Measurements from ENCODE around the gene PDE8B.

Gene PDE8B, protein sequence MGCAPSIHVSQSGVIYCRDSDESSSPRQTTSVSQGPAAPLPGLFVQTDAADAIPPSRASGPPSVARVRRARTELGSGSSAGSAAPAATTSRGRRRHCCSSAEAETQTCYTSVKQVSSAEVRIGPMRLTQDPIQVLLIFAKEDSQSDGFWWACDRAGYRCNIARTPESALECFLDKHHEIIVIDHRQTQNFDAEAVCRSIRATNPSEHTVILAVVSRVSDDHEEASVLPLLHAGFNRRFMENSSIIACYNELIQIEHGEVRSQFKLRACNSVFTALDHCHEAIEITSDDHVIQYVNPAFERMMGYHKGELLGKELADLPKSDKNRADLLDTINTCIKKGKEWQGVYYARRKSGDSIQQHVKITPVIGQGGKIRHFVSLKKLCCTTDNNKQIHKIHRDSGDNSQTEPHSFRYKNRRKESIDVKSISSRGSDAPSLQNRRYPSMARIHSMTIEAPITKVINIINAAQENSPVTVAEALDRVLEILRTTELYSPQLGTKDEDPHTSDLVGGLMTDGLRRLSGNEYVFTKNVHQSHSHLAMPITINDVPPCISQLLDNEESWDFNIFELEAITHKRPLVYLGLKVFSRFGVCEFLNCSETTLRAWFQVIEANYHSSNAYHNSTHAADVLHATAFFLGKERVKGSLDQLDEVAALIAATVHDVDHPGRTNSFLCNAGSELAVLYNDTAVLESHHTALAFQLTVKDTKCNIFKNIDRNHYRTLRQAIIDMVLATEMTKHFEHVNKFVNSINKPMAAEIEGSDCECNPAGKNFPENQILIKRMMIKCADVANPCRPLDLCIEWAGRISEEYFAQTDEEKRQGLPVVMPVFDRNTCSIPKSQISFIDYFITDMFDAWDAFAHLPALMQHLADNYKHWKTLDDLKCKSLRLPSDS

GRCh38 chr5:77210091-77210963 is at the start of gene PDE8B:
Gene PDE8B (plus strand): TSS chr5:77210680. CDS start chr5:77210926, 246 bp downstream.
- H3K36me3 Mint-ChIP-seq (ENCODE audit: low read depth) = no peaks in the 10 kb centered on the region
- peak within 1 kb of the TSS; percentile 75 for H3K4me3 Mint-ChIP-seq
- peaks cover 59% of the 10 kb centered on the region for H3K27me3 Mint-ChIP-seq
- H3K9me3 Mint-ChIP-seq = no peaks in the 10 kb centered on the region
- no peak within 1 kb of the TSS for H3K27ac Mint-ChIP-seq
- H3K4me1 Mint-ChIP-seq = peaks cover 11% of the 10 kb centered on the region
- ATAC-seq (peak; percentile 45), DNase-seq (peak; percentile 4)

- DNase-seq = no peak
Observed at GRCh38 chr5:77163453-77163852, 47.0 kb upstream of the PDE8B start.

DNA sequence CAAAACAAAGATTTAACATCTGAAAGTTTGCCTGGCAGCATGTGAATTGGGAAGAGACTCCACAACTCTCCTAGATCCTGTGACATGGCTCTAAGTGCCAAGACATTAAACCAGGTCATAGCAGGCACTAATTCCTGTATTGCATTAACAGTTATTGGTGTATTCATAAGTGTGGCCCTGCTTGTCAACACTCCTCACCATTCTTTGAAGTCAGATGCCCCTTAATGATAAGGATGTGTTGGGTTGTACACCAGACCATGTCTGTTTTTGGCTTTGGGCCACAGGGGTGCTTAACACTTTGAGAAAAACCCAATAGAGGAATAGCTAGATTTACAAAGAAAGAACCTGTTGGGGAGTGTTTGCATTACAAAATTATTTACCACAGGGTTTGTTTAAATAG is 43.4 kb upstream of the PDE8B start:
- H3K27ac Mint-ChIP-seq = no peak overlapping the region
- peaks cover 8% of the 10 kb centered on the region for H3K27me3 Mint-ChIP-seq
- no peak for ATAC-seq
- H3K9me3 Mint-ChIP-seq = no peaks in the 10 kb centered on the region
- no peak for DNase-seq
- no peaks in the 10 kb centered on the region for H3K36me3 Mint-ChIP-seq (ENCODE audit: low read depth)
- H3K4me3 Mint-ChIP-seq = no peak overlapping the region
- no peaks in the 10 kb centered on the region for H3K4me1 Mint-ChIP-seq

More at GRCh38 chr5:77163453-77163852, 47.0 kb upstream of the PDE8B start:
- ATAC-seq = no peak
- peaks cover 2% of the 10 kb centered on the region for H3K27me3 Mint-ChIP-seq
- no peak overlapping the region for H3K27ac Mint-ChIP-seq
- no peaks in the 10 kb centered on the region for H3K4me1 Mint-ChIP-seq
- H3K4me3 Mint-ChIP-seq = no peak overlapping the region
- no peaks in the 10 kb centered on the region for H3K36me3 Mint-ChIP-seq (ENCODE audit: low read depth)
- H3K9me3 Mint-ChIP-seq = peaks cover 7% of the 10 kb centered on the region

GRCh38 chr5:77167695-77168121 is 42.8 kb upstream of the PDE8B start:
- Mint-ChIP-seq H3K9me3 (no peaks in the 10 kb centered on the region), H3K4me3 (no peak overlapping the region), H3K27ac (no peak overlapping the region), H3K27me3 (peaks cover 8% of the 10 kb centered on the region), H3K36me3 (ENCODE audit: low read depth) (no peaks in the 10 kb centered on the region), H3K4me1 (no peaks in the 10 kb centered on the region)
- ATAC-seq = no peak
- DNase-seq = no peak

- H3K4me1 Mint-ChIP-seq = no peaks in the 10 kb centered on the region
- no peaks in the 10 kb centered on the region for H3K36me3 Mint-ChIP-seq (ENCODE audit: low read depth)
- no peak overlapping the region for H3K4me3 Mint-ChIP-seq
- H3K27ac Mint-ChIP-seq = no peak overlapping the region
- H3K27me3 Mint-ChIP-seq = peaks cover 8% of the 10 kb centered on the region
- DNase-seq = no peak
- ATAC-seq = no peak
- H3K9me3 Mint-ChIP-seq = no peaks in the 10 kb centered on the region
Observed at GRCh38 chr5:77168161-77168878, 42.2 kb upstream of the PDE8B start.

DNA sequence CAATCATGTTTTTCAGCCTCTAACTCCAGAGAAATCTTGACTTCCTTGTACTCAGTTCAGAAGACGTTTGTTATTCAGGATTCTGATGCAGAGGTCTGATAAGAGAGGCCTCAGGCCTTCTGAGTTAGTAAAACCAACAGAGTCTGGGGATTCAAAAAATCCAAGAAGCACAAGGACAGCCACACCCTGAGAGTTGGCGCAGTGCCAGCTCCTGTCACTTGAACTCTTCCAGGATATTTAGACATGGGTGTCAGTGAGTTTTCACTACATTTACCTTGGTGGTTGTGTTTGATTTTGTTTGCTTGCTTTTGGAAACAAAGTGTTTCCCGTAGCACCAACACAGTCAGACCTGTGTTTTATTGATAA is 41.6 kb upstream of the PDE8B start:
- no peaks in the 10 kb centered on the region for H3K36me3 Mint-ChIP-seq (ENCODE audit: low read depth)
- DNase-seq = no peak
- no peak for ATAC-seq
- H3K27me3 Mint-ChIP-seq = peaks cover 8% of the 10 kb centered on the region
- no peaks in the 10 kb centered on the region for H3K9me3 Mint-ChIP-seq
- no peak overlapping the region for H3K27ac Mint-ChIP-seq
- no peaks in the 10 kb centered on the region for H3K4me1 Mint-ChIP-seq
- no peak overlapping the region for H3K4me3 Mint-ChIP-seq

DNA sequence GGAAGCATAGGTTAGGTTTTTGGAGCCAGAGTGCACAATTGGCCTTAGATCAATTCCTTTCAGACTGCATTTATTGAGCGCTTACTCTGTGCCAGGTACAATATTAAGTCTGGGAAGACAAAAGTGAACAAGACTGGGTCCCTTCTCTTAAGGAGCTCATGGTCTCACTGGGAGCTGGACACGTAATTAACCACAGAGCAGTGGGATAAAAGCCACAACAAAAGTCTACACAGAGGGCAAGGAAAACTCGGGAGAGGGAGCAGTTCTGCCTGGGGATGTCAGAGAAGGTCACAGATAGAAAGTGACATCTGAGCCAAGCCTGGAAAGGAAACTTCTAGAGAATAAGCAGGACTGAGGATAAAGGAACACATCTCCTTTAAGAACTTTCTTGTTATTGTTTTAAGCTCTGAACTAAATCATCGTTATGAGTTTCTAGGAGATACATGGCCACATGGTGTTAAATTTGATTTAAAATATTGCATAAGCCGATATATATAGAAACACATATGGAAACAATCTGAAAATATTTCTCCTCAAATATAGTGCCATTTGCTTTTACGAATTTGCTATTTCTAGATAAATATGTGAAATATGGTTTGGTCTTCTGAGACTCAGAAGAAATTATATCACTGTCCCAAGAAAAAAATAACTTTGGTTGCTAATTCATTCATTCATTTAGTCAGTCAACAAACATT is 40.1 kb upstream of the PDE8B start:
- no peak for DNase-seq
- no peaks in the 10 kb centered on the region for H3K4me1 Mint-ChIP-seq
- peaks cover 8% of the 10 kb centered on the region for H3K27me3 Mint-ChIP-seq
- no peak overlapping the region for H3K4me3 Mint-ChIP-seq
- H3K9me3 Mint-ChIP-seq = no peaks in the 10 kb centered on the region
- H3K27ac Mint-ChIP-seq = no peak overlapping the region
- H3K36me3 Mint-ChIP-seq (ENCODE audit: low read depth) = no peaks in the 10 kb centered on the region
- no peak for ATAC-seq

DNA sequence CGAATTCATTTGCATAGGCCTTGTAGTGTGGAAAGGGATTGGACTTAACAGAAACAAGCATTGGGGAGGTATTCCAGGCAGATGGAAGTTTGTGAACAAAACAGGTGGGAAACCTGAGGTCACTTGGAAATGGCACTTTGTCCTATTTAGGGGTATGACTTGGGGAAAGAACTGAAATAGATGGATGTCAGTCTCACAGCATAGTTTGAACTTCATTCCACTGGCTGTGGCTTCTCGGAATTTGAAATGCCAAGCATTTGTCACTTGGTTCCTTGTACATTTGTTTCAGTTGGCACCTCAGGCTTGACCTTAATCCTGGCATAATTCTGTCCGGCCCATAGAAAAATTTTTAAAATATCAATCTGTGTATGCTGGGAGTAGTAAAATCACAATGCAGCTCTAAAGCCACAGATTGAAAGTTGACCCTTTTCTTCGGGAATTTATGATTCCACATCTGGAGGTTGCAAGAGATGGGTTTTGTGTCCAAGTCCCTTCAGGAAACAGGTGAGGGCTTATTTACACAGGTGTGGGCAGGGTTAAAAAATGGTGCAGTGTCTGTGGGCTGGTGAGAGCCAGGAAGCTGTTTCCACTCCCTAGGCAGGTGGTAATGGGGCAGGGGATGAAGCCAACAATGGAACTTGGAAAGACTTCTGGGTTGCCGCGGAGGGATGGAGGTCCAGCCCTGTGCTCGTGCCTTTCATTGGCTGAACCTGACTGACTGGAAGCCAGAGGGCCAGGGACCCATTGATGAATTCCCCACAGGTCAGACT is 39.2 kb upstream of the PDE8B start:
- DNase-seq = no peak
- H3K36me3 Mint-ChIP-seq (ENCODE audit: low read depth) = no peaks in the 10 kb centered on the region
- no peaks in the 10 kb centered on the region for H3K4me1 Mint-ChIP-seq
- H3K9me3 Mint-ChIP-seq = no peaks in the 10 kb centered on the region
- no peak overlapping the region for H3K27ac Mint-ChIP-seq
- no peak for ATAC-seq
- peaks cover 8% of the 10 kb centered on the region for H3K27me3 Mint-ChIP-seq
- no peak overlapping the region for H3K4me3 Mint-ChIP-seq

DNA sequence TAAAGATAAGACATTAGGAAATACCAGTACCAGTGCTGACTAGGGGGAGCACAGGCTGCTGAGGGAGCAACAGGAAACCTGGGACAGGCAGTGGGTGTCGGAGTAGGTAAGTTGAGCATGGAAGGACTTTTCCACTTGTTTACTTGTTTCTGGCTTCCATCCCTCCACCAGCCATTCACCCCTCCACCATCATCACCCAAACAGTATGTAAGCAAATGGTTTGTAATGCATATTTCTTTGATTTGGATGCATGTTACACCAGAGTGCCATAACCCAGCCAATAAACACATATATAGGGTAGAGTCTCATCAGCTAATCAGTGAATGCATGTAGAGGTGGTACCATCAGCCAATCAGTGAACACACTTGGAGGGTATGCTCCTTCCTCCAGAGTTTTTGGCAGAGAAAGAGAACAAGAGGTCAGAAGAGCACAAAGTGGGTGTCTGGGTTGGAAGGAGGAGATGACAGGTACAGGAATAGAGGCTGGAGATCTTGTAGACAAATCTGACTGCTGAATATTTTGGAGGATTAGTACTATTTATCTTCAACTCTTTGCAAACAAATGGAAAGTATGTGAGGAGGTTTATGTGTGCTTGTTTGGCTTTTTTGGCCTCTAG is 37.7 kb upstream of the PDE8B start:
- DNase-seq (no peak), ATAC-seq (no peak)
- Mint-ChIP-seq H3K9me3 (no peaks in the 10 kb centered on the region), H3K4me3 (no peak overlapping the region), H3K27me3 (peaks cover 9% of the 10 kb centered on the region), H3K36me3 (ENCODE audit: low read depth) (no peaks in the 10 kb centered on the region), H3K4me1 (no peaks in the 10 kb centered on the region), H3K27ac (no peak overlapping the region)

DNA sequence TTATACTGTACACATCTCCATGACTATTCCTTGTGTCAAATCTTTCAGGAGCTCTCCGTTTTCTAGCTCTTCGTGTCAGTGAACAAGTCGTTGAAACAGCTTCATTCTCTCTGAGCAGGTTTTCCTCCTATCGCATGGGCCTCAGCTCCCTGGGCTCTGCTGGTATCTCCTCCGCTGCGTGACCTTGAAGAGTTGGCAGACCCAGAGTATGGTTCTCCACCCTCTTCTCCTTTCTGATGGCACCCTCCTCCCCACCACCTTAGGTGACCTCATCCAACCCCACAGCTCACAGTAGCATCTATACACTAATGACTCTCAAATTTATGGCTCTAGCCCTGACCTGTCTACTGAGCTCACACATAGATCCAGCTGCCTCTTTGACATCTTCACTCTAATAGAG is 36.0 kb upstream of the PDE8B start:
- DNase-seq (no peak), ATAC-seq (no peak)
- no peaks in the 10 kb centered on the region for H3K9me3 Mint-ChIP-seq
- H3K27ac Mint-ChIP-seq = no peak overlapping the region
- peaks cover 12% of the 10 kb centered on the region for H3K27me3 Mint-ChIP-seq
- H3K4me1 Mint-ChIP-seq = no peaks in the 10 kb centered on the region
- no peak overlapping the region for H3K4me3 Mint-ChIP-seq
- no peaks in the 10 kb centered on the region for H3K36me3 Mint-ChIP-seq (ENCODE audit: low read depth)

DNA sequence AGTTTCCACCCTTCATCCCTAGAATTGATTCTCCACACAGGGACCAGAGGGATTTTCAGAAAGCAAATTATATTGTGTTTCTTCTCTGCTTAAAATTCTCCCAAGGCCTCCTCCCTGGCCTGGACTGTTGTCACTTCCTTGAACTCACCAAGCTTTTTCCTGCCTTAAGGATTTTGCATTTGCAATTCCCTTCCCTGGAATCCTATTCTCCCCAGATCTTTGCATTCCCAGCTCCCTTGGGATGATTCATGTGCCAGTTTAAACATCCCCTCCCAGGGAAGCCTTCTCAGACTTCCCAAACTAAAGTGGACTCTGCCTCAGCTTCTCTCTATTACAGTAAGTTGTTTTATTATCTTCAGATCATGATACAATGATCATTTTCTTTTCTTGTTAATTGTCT is 35.2 kb upstream of the PDE8B start:
- DNase-seq (no peak), ATAC-seq (no peak)
- H3K9me3 Mint-ChIP-seq = no peaks in the 10 kb centered on the region
- H3K36me3 Mint-ChIP-seq (ENCODE audit: low read depth) = no peaks in the 10 kb centered on the region
- no peak overlapping the region for H3K4me3 Mint-ChIP-seq
- H3K27ac Mint-ChIP-seq = no peak overlapping the region
- no peaks in the 10 kb centered on the region for H3K4me1 Mint-ChIP-seq
- peaks cover 13% of the 10 kb centered on the region for H3K27me3 Mint-ChIP-seq

GRCh38 chr5:77176429-77176828 is 34.1 kb upstream of the PDE8B start:
- ATAC-seq (no peak), DNase-seq (no peak)
- Mint-ChIP-seq H3K27me3 (peaks cover 22% of the 10 kb centered on the region), H3K4me3 (no peak overlapping the region), H3K36me3 (ENCODE audit: low read depth) (no peaks in the 10 kb centered on the region), H3K4me1 (no peaks in the 10 kb centered on the region), H3K9me3 (no peaks in the 10 kb centered on the region), H3K27ac (no peak overlapping the region)

Measured in activated naive CD8-positive, alpha-beta T cell treated with anti-CD3 and anti-CD28 coated beads, Interleukin-2, amount 50 U/mL, for 24 hours (primary cell).